Esophagus squamous epithelium (tissue), 5 donors: ENCODE measurements around the gene WHRN. TPM values are rescaled to one million over a fixed set of nuclear protein-coding genes. Genes with fewer than 3 reads are reported as not detected.

Experiments used
- DNase-seq: peaks from one replicate; lab custom pipeline; 2025; lab: John Stamatoyannopoulos, UW
- H3K27ac ChIP-seq, 4 donors: fragments of 200-600 bp; sonication (generic); one replicate each; pipeline ENCODE4 v1.5.1; 2016 to 2019; ENCODE audit warnings: mild to moderate bottlenecking in 1 of 4
- H3K27me3 ChIP-seq, 4 donors: fragments of 200-600 bp; sonication (generic); 1 replicate in 3 of 4; 2 replicates in 1 of 4; pipeline versions ENCODE4 v1.5.1 to v1.6.0; 2017 to 2021; ENCODE audit warnings: antibody characterized with exemption in 1 of 4
- H3K36me3 ChIP-seq, 3 donors: fragments of 200-600 bp; sonication (generic); one replicate each; pipeline ENCODE4 v1.5.1; 2016 to 2019
- H3K4me1 ChIP-seq, 3 donors: fragments of 200-600 bp; sonication (generic); one replicate each; pipeline ENCODE4 v1.5.1; 2017 to 2019
- H3K4me3 ChIP-seq, 4 donors: fragments of 200-600 bp; sonication (generic); 1 replicate in 3 of 4; 2 replicates in 1 of 4; pipeline ENCODE4 v1.5.1; 2016 to 2019; ENCODE audit warnings: mild to moderate bottlenecking in 2 of 4, moderate library complexity in 1 of 4
- H3K9me3 ChIP-seq, 3 donors: fragments of 200-600 bp; sonication (generic); one replicate each; pipeline ENCODE4 v1.5.1; 2016 to 2019
- CTCF ChIP-seq, 6 experiments: fragments of 450-650 bp in 4 of 6; fragments of 200-600 bp in 2 of 6; sonication (generic) in 2 of 6; IDR thresholded peaks; one replicate each; pipeline ENCODE4 v1.5.1; 2016 to 2019; ENCODE audit warnings: antibody characterized with exemption in 6 of 6, mild to moderate bottlenecking in 4 of 6, moderate library complexity in 4 of 6
- POLR2A ChIP-seq, 4 donors: fragments of 450-650 bp; IDR thresholded peaks; one replicate each; pipeline ENCODE4 v1.6.1; 2017; ENCODE audit warnings: antibody characterized with exemption in 4 of 4, mild to moderate bottlenecking in 4 of 4, moderate library complexity in 3 of 4
- WGBS, 2 donors: methylation state at CpG; one replicate each; pipeline ENCODE4 v1.1.5; 2018; 5-methylcytosine and 5-hydroxymethylcytosine counted together
- intact Hi-C: fragments of 100-400 bp; cut with DNase I; formaldehyde crosslinking; loops from one replicate; pipeline ENCODE4 v1.15.0; 2022
- total RNA-seq, 4 donors: library from RNA; depleted of rRNA; stranded (reverse); fragments of >200 nt; gene quantifications; one replicate each; pipeline ENCODE4 v1.1.0, GENCODE V29; 2016
- donor health status: DM: yes; HTN: yes; CAD: no.

WHRN gene
- total RNA-seq, 4 donors from 2014 or later = 2.9 to 6.1 (median 3.4) TPM

- Histone ChIP-seq H3K4me1 (peaks cover 0 to 68% (median 9%) of the 10 kb centered on the region in 3 donors), H3K27me3 (no peaks in the 10 kb centered on the region), H3K27ac (peak overlapping the region; percentile 39 to 71 (median 62)), H3K36me3 (peaks cover 0 to 73% (median 2%) of the 10 kb centered on the region in 3 donors), H3K4me3 (no peak overlapping the region), H3K9me3 (no peaks in the 10 kb centered on the region)
- TF ChIP-seq POLR2A (IDR thresholded peaks at IDR 0.05) (peak in 1 of 4 donors; percentile 26), CTCF (IDR thresholded peaks at IDR 0.05) (no peak)
- WGBS, 2 donors = 46 to 49% methylated on average over 10 of the region's 10 CpGs
- intact Hi-C loops = no loop called here
- no peak for DNase-seq
Measured at GRCh38 chr9:114366334-114367128, 138.7 kb downstream of the WHRN start.

- Histone ChIP-seq H3K27me3 (no peaks in the 10 kb centered on the region), H3K4me3 (no peak overlapping the region), H3K27ac (peak overlapping the region in 2 of 4 donors; percentile 56 to 69), H3K36me3 (peaks cover 9 to 78% (median 9%) of the 10 kb centered on the region in 3 donors), H3K9me3 (no peaks in the 10 kb centered on the region), H3K4me1 (peaks cover 0 to 54% (median 4%) of the 10 kb centered on the region in 3 donors)
- WGBS, 2 donors = 85 to 86% methylated on average over 2 of the region's 2 CpGs
- no peak for TF ChIP-seq CTCF (IDR thresholded peaks at IDR 0.05)
- no peak for TF ChIP-seq POLR2A (IDR thresholded peaks at IDR 0.05)
- DNase-seq = no peak
- intact Hi-C loops = no loop called here
Measured at GRCh38 chr9:114365194-114365593, 140.1 kb downstream of the WHRN start.

DNA sequence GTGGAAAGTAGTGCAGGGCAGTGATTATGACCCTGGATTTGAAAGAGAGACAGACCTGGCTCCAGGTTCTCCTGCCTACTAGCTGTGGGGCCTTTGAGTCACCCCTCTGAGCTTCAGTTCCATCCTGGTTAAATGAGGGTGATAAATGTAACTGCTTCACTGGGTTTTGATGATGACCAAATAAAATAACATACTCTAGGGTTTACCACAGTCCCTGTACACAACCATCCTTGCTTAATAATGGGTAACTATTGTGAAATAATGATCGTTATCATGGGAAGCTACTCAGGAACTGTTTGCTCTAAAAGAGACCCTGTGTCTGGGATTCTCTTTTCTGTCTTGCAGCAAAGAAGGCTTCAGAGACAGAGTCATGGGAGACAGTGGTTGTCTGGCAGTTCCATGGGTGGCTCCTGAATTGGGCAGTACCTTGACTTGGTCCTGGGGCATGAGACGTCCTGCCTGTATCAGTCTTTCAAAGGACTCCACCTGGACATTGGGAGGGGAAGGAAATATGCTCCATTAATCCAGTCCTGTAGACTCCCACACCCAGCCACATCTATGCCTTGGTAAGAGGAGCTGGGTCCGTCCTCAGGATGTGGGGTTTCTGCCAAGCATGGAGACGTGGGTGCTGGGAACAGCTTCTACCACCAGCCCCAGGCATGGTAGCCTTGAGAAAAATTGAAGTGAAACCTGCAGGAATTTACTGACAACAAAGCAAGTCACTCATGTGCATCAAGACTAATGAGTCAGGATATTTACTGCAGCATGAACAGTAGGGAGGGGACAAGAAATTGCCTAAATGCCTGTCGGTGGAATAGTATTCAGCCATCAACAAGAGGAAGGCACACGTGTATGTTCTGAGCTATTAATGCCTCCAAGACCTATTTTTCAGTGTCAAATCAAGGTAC, 140.9 kb downstream of the WHRN start:
- Histone ChIP-seq H3K36me3 (peaks cover 17 to 83% (median 17%) of the 10 kb centered on the region in 3 donors), H3K4me1 (peaks cover 0 to 50% (median 4%) of the 10 kb centered on the region in 3 donors), H3K27me3 (no peaks in the 10 kb centered on the region), H3K27ac (peak overlapping the region in 3 of 4 donors; percentile 26 to 69 (median 56)), H3K9me3 (no peaks in the 10 kb centered on the region), H3K4me3 (no peak overlapping the region)
- TF ChIP-seq CTCF (IDR thresholded peaks at IDR 0.05) (no peak), POLR2A (IDR thresholded peaks at IDR 0.05) (no peak)
- intact Hi-C loops = no loop called here
- WGBS, 2 donors = 41 to 57% methylated on average over 5 to 6 of the region's 6 CpGs
- no peak for DNase-seq

DNA sequence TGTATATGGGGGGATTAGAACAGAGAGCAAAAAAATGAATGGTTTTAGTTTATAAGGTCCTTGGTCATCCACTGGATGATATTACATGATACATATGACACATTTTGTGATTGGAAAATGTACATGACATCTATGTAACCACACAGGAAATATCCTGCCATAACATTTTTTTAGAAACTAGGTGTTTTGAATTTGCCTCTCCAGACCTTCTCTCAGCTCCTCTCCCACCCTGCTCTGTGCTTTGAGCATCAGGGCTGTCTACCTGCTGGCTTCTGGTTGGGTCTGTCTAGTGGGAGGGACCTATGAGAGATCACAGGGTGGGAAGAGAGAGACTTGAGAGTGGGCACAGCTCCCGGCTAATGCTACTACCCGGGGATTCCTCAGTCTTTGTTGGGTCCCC, 141.8 kb downstream of the WHRN start:
- peaks cover 20 to 85% (median 23%) of the 10 kb centered on the region in 3 donors for H3K36me3 ChIP-seq
- H3K4me1 ChIP-seq = peaks cover 0 to 46% (median 4%) of the 10 kb centered on the region in 3 donors
- no peaks in the 10 kb centered on the region for H3K27me3 ChIP-seq
- no peaks in the 10 kb centered on the region for H3K9me3 ChIP-seq
- peak overlapping the region in 3 of 4 donors; percentile 7 to 33 (median 24) for H3K27ac ChIP-seq
- intact Hi-C loops = no loop called here
- no peak for DNase-seq
- H3K4me3 ChIP-seq = no peak overlapping the region
- 35 to 56% methylated on average over 2 of the region's 2 CpGs for WGBS, 2 donors
- TF ChIP-seq POLR2A (IDR thresholded peaks at IDR 0.05) (no peak), CTCF (IDR thresholded peaks at IDR 0.05) (no peak)
